ENCODE measurements around the gene HOATZ. TPM values are rescaled to one million over a fixed set of nuclear protein-coding genes. Genes with fewer than 3 reads are reported as not detected.
A peak's percentile ranks its signal among the peaks of the same experiment; 100 is the strongest.

The HOATZ gene
- total RNA-seq, 1 donor from 2014 or later, result not detected

DNA sequence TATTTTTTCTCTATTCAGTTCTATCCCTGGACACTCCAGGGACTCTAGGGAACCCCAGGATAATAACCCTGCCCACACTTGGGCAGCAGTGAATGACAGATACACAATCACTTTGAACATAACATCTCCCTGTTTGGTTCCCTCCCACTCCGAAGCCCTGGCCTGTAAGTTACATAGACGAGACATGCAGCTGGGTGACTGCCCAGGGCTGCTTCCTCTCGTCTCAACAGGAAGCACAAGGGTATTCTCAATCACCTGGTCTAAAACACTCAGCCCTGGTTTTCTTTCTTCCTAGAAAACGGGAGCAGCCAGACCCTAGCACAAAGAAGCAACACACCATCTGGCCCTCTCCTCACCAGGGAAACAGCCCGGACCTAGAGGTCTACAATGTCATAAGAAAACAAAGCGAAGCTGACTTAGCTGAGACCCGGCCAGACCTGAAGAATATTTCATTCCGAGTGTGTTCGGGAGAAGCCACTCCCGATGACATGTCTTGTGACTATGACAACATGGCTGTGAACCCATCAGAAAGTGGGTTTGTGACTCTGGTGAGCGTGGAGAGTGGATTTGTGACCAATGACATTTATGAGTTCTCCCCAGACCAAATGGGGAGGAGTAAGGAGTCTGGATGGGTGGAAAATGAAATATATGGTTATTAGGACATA, 45.4 kb downstream of the HOATZ start:
- intact Hi-C loops (cut with micrococcal nuclease), result no loop called here
- H3K27ac Mint-ChIP-seq, result no peak overlapping the region
- no peak overlapping the region for H3K4me3 Mint-ChIP-seq (ENCODE audit: low read depth)
- H3K36me3 Mint-ChIP-seq (ENCODE audit: low read depth), result peaks cover 6% of the 10 kb centered on the region
- DNase-seq (ENCODE audit: low spot score), result no peak
- H3K9me3 Mint-ChIP-seq, result peaks cover 4% of the 10 kb centered on the region
- H3K27me3 Mint-ChIP-seq (ENCODE audit: low read depth), result peaks cover 7% of the 10 kb centered on the region
- no peaks in the 10 kb centered on the region for H3K4me1 Mint-ChIP-seq (ENCODE audit: low read depth)

DNA sequence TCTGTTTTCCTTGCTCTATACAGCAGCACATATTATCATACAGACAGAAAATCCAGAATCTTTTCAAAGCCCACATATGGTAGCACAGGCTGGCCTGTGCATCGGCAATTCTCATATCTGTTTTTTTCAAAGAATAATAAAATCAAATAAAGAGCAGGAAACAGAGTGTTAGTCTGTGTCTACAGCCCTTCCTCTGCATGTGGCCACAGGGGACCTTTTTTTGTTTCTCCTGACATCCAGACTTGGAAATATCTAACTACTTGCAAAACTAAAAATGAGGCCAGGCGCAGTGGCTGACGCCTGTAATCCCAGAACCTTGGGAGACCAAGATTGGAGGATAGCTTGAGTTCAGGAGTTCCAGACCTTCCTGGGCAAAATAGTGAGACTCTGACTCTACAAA, 46.2 kb downstream of the HOATZ start:
- Mint-ChIP-seq H3K27me3 (ENCODE audit: low read depth) (peaks cover 2% of the 10 kb centered on the region), H3K36me3 (ENCODE audit: low read depth) (no peaks in the 10 kb centered on the region), H3K4me3 (ENCODE audit: low read depth) (no peak overlapping the region), H3K27ac (no peak overlapping the region), H3K9me3 (no peaks in the 10 kb centered on the region), H3K4me1 (ENCODE audit: low read depth) (no peaks in the 10 kb centered on the region)
- intact Hi-C loops (cut with micrococcal nuclease), result no loop called here
- DNase-seq (ENCODE audit: low spot score), result no peak

- Mint-ChIP-seq H3K9me3 (no peaks in the 10 kb centered on the region), H3K27me3 (ENCODE audit: low read depth) (peaks cover 2% of the 10 kb centered on the region), H3K4me1 (ENCODE audit: low read depth) (no peaks in the 10 kb centered on the region), H3K36me3 (ENCODE audit: low read depth) (no peaks in the 10 kb centered on the region), H3K27ac (no peak overlapping the region), H3K4me3 (ENCODE audit: low read depth) (no peak overlapping the region)
- no peak for DNase-seq (ENCODE audit: low spot score)
- intact Hi-C loops (cut with micrococcal nuclease), result no loop called here
These were observed 46.7 kb downstream of the HOATZ start for GRCh38 chr11:111561306-111561705.

- H3K4me3 Mint-ChIP-seq (ENCODE audit: low read depth), result no peak overlapping the region
- H3K27ac Mint-ChIP-seq, result no peak overlapping the region
- H3K4me1 Mint-ChIP-seq (ENCODE audit: low read depth), result no peaks in the 10 kb centered on the region
- no peaks in the 10 kb centered on the region for H3K9me3 Mint-ChIP-seq
- no peak for DNase-seq (ENCODE audit: low spot score)
- intact Hi-C loops (cut with micrococcal nuclease), result no loop called here
- peaks cover 2% of the 10 kb centered on the region for H3K27me3 Mint-ChIP-seq (ENCODE audit: low read depth)
- H3K36me3 Mint-ChIP-seq (ENCODE audit: low read depth), result no peaks in the 10 kb centered on the region
These were observed 47.3 kb downstream of the HOATZ start for GRCh38 chr11:111561791-111562325.

DNA sequence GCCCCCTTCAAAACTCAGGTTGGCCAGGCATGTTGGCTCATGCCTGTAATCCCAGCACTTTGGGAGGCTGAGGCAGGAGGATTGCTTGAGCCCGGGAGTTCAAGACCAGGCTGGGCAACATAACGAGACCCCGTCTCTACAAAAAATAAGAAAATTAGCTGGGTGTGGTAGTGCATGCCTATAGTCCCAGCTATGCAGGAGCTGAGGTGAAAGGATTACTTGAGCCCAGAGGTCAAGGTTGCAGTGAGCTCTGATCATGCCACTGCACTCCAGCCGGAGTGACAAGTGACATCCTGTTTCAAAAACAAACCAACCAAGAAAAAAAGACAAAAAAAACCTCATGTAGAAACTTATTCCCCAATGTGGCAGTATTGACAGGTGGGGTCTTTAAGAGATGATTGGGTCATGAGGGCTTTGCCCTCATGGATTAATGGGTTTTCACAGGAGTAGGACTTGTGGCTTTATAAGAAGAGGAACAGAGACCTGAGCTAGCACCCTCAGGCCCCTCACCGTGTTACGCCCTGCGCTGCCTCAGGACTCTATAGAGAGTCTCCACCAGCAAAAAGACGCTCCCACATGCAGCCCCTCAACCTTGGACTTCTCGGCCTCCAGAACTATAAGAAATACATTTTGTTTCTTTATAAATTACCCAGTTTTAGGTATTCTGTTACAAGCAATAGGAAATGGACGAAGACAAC, 48.3 kb downstream of the HOATZ start:
- intact Hi-C loops (cut with micrococcal nuclease), result no loop called here
- peaks cover 2% of the 10 kb centered on the region for H3K27me3 Mint-ChIP-seq (ENCODE audit: low read depth)
- H3K9me3 Mint-ChIP-seq, result no peaks in the 10 kb centered on the region
- H3K36me3 Mint-ChIP-seq (ENCODE audit: low read depth), result no peaks in the 10 kb centered on the region
- no peaks in the 10 kb centered on the region for H3K4me1 Mint-ChIP-seq (ENCODE audit: low read depth)
- no peak overlapping the region for H3K4me3 Mint-ChIP-seq (ENCODE audit: low read depth)
- DNase-seq (ENCODE audit: low spot score), result no peak
- H3K27ac Mint-ChIP-seq, result no peak overlapping the region

DNA sequence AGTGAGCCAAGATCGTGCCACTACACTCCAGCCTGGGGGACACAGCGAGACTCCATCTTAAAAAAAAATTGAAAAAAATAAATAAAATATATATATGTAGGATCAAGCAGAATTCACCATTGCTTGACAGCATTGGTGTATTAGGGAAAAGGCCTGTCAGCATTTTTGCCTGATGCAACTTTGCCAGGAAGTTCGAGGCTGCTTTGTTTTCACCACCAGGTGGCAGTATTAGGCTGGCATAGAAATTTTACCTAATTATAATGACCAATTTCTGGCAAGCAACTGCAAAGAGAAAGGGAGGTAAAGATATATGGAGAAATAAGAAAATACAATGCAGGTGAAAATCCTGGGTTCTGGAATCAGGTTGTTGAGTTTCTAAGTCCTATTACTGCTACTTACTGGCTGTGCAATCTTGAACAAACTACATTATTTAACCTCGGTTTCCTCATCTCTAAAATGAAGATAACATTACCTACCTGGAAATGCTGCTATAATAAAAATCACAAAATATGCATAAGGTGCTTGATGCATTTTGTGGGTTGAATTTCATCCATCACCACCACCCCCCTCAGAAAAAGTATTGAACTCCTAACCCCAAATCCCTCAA, 50.6 kb downstream of the HOATZ start:
- intact Hi-C loops (cut with micrococcal nuclease), result loop anchor here (1.0 to 5.0 kb wide), 3 partner anchors 113 to 276 kb away; no protein-coding TSS in a partner anchor
- Mint-ChIP-seq H3K36me3 (ENCODE audit: low read depth) (no peaks in the 10 kb centered on the region), H3K4me3 (ENCODE audit: low read depth) (no peak overlapping the region), H3K27ac (no peak overlapping the region), H3K4me1 (ENCODE audit: low read depth) (no peaks in the 10 kb centered on the region), H3K27me3 (ENCODE audit: low read depth) (peaks cover 3% of the 10 kb centered on the region), H3K9me3 (no peaks in the 10 kb centered on the region)
- DNase-seq (ENCODE audit: low spot score), result peak; percentile 29

DNA sequence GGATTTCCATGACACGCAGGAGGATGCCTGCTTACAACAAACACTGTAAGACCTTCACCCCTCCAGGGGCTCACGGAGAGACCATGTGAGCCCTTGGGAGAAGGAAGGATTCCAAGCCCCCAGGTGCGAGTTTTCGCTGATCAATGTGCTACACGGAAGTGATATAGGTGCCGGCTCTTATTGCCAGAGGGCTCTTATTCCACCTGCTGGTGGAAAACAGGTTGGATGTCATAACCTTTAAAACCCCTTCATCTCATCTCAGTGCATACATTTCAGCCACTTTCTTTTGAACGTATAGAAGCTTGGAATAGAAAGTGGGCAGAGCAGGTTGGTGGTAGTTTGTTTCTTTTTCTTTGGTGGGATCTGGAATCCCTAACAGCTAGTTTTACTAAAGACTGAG, 51.7 kb downstream of the HOATZ start:
- no peaks in the 10 kb centered on the region for H3K9me3 Mint-ChIP-seq
- intact Hi-C loops (cut with micrococcal nuclease), result loop anchor here (5.0 kb wide), 1 partner anchor 114 kb away; no protein-coding TSS in a partner anchor
- H3K27ac Mint-ChIP-seq, result no peak overlapping the region
- no peaks in the 10 kb centered on the region for H3K36me3 Mint-ChIP-seq (ENCODE audit: low read depth)
- peaks cover 4% of the 10 kb centered on the region for H3K27me3 Mint-ChIP-seq (ENCODE audit: low read depth)
- DNase-seq (ENCODE audit: low spot score), result no peak
- H3K4me3 Mint-ChIP-seq (ENCODE audit: low read depth), result no peak overlapping the region
- no peaks in the 10 kb centered on the region for H3K4me1 Mint-ChIP-seq (ENCODE audit: low read depth)

DNA sequence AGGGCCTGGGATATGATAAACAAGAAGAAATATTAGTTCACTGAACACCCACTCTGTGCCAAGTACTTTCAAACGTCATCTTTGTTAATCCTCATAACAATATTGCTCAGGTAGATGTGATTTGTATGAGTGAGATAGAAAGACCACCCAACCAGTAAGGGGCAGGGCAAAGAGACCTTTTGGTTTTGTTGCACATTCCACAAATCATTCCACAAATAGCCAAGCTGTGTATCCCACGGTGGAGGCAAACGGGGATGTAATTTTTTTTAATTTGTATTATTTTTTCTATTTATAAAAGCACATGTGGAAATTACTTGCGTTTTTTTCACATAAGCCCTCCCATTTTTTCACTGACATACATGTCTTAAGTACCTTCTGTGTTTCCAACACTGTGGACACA, 54.9 kb downstream of the HOATZ start:
- no peaks in the 10 kb centered on the region for H3K36me3 Mint-ChIP-seq (ENCODE audit: low read depth)
- no peaks in the 10 kb centered on the region for H3K9me3 Mint-ChIP-seq
- H3K4me1 Mint-ChIP-seq (ENCODE audit: low read depth), result no peaks in the 10 kb centered on the region
- intact Hi-C loops (cut with micrococcal nuclease), result loop anchor here (5.0 kb wide), 1 partner anchor 117 kb away; no protein-coding TSS in a partner anchor
- no peak overlapping the region for H3K4me3 Mint-ChIP-seq (ENCODE audit: low read depth)
- H3K27ac Mint-ChIP-seq, result no peak overlapping the region
- DNase-seq (ENCODE audit: low spot score), result no peak
- H3K27me3 Mint-ChIP-seq (ENCODE audit: low read depth), result peaks cover 6% of the 10 kb centered on the region

GRCh38 chr11:111570796-111571195, 56.2 kb downstream of the HOATZ start:
- Mint-ChIP-seq H3K36me3 (ENCODE audit: low read depth) (no peaks in the 10 kb centered on the region), H3K27ac (no peak overlapping the region), H3K4me1 (ENCODE audit: low read depth) (no peaks in the 10 kb centered on the region), H3K9me3 (no peaks in the 10 kb centered on the region), H3K27me3 (ENCODE audit: low read depth) (peaks cover 6% of the 10 kb centered on the region), H3K4me3 (ENCODE audit: low read depth) (no peak overlapping the region)
- intact Hi-C loops (cut with micrococcal nuclease), result no loop called here
- DNase-seq (ENCODE audit: low spot score), result no peak

DNA sequence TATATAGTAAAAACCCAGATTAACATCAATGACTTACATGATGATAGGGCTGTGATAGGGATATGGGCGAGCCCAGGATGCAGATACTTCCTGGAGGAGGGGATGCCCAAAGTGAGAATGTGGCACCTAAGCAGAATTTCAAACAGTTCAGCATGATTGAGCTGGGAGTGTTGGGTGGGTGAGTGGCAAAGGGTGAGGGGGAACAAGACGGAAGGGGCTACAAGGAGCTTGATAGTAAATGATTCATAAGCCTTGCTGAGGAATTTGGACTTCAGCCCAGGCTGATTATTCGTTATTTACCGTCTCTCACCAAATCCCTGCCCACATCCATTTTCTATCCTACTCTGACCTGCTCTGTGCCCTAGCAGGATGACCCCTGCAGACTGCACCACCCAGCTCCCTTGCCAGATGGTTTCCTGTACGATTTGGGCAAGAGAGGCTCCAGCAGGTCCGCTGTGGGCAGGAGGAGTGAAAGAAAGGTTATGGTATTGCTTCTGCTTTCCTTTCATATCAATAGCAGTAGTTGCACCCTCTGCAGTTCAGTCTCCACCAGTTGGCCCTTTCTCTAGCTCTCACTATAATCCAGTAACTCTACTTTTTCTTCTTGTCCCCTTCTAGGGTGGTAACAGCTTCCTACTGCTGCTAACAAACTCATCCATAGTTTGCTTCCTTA, 57.4 kb downstream of the HOATZ start:
- intact Hi-C loops (cut with micrococcal nuclease), result no loop called here

GRCh38 chr11:111572581-111572980, 58.0 kb downstream of the HOATZ start:
- no peaks in the 10 kb centered on the region for H3K9me3 Mint-ChIP-seq
- H3K27ac Mint-ChIP-seq, result no peak overlapping the region
- H3K4me1 Mint-ChIP-seq (ENCODE audit: low read depth), result no peaks in the 10 kb centered on the region
- intact Hi-C loops (cut with micrococcal nuclease), result no loop called here
- H3K36me3 Mint-ChIP-seq (ENCODE audit: low read depth), result no peaks in the 10 kb centered on the region
- H3K27me3 Mint-ChIP-seq (ENCODE audit: low read depth), result peaks cover 6% of the 10 kb centered on the region
- H3K4me3 Mint-ChIP-seq (ENCODE audit: low read depth), result no peak overlapping the region
- DNase-seq (ENCODE audit: low spot score), result no peak

More for the DNA sequence above, 57.4 kb downstream of the HOATZ start:
- H3K4me1 Mint-ChIP-seq (ENCODE audit: low read depth), result no peaks in the 10 kb centered on the region
- H3K36me3 Mint-ChIP-seq (ENCODE audit: low read depth), result no peaks in the 10 kb centered on the region
- DNase-seq (ENCODE audit: low spot score), result no peak
- H3K27ac Mint-ChIP-seq, result no peak overlapping the region
- H3K27me3 Mint-ChIP-seq (ENCODE audit: low read depth), result peaks cover 6% of the 10 kb centered on the region
- no peaks in the 10 kb centered on the region for H3K9me3 Mint-ChIP-seq
- H3K4me3 Mint-ChIP-seq (ENCODE audit: low read depth), result no peak overlapping the region

DNA sequence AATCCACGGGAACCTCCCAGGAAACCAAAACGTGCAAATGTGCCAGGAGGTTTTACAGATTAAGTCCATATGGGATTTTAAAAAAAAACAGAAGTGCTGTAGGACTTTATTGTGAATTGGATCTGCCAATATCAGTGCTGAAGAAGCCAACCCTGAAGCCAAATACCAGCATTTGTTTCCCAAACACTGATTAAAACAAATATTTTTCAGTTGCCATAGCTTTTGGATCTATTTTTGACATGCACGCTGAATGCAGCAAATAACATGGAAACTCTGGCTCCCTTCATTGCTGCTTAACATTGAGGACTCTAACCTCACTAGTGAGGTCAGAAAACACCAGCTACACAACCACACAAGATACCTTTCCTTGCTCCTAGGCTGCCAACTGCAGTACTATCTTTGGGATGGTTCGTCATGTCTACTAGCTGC, 59.3 kb downstream of the HOATZ start:
- Mint-ChIP-seq H3K9me3 (no peaks in the 10 kb centered on the region), H3K27me3 (ENCODE audit: low read depth) (peaks cover 6% of the 10 kb centered on the region), H3K36me3 (ENCODE audit: low read depth) (no peaks in the 10 kb centered on the region), H3K4me1 (ENCODE audit: low read depth) (no peaks in the 10 kb centered on the region), H3K27ac (no peak overlapping the region), H3K4me3 (ENCODE audit: low read depth) (no peak overlapping the region)
- intact Hi-C loops (cut with micrococcal nuclease), result loop anchor here (2.0 kb wide), 1 partner anchor 15 kb away; no protein-coding TSS in a partner anchor
- DNase-seq (ENCODE audit: low spot score), result no peak

All from activated T-helper 2 cell treated with anti-CD3 and anti-CD28 coated beads, Interferon-gamma antibody, Interleukin-2, Interleukin-4, amounts not matched to agents 10 μg/mL and 5 μg/mL and 100 μg/mL, durations not matched to agents 14 hours and 24 hours and 36 hours (primary cell).